Keratinocyte (primary cell): ENCODE data around the gene GTF2IRD1.

Source experiments
- EZH2 ChIP-seq: IDR thresholded peaks from one replicate; pipeline ENCODE4 v1.6.1; 2012; ENCODE audit warnings: inconsistent platforms, mild to moderate bottlenecking, low read length, moderate library complexity
- TF ChIP-seq, protein P1 (sequence below), 3 experiments: IDR thresholded peaks in 1 of 3; conservative IDR thresholded peaks in 1 of 3; optimal IDR thresholded peaks in 1 of 3; 2 replicates in 2 of 3; 3 replicates in 1 of 3; pipeline versions ENCODE3 to v1.5.1; 2011; ENCODE audit warnings: low read length in 3 of 3, mild to moderate bottlenecking in 3 of 3, moderate library complexity in 2 of 3, control low read depth in 1 of 3, inconsistent platforms in 1 of 3; ENCODE audit not compliant: insufficient read depth in 2 of 3; ENCODE audit errors: extremely low read depth in 1 of 3

- TF ChIP-seq, protein P1, sequence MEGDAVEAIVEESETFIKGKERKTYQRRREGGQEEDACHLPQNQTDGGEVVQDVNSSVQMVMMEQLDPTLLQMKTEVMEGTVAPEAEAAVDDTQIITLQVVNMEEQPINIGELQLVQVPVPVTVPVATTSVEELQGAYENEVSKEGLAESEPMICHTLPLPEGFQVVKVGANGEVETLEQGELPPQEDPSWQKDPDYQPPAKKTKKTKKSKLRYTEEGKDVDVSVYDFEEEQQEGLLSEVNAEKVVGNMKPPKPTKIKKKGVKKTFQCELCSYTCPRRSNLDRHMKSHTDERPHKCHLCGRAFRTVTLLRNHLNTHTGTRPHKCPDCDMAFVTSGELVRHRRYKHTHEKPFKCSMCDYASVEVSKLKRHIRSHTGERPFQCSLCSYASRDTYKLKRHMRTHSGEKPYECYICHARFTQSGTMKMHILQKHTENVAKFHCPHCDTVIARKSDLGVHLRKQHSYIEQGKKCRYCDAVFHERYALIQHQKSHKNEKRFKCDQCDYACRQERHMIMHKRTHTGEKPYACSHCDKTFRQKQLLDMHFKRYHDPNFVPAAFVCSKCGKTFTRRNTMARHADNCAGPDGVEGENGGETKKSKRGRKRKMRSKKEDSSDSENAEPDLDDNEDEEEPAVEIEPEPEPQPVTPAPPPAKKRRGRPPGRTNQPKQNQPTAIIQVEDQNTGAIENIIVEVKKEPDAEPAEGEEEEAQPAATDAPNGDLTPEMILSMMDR (optimal IDR thresholded peaks at IDR 0.05 in 1 of 3, IDR thresholded peaks at IDR 0.05 in 1 of 3, conservative IDR thresholded peaks at IDR 0.05 in 1 of 3; ENCODE audit: extremely low read depth in 1 of 3, insufficient read depth in 2 of 3, low read length in 3 of 3) = no peak
- TF ChIP-seq EZH2 = no peak
These were observed 22.9 kb downstream of the GTF2IRD1 start for GRCh38 chr7:74476626-74477025.
